Measurements from ENCODE around the gene PLCL1.
"Not testable (repeated sequence)": the region's sequence is repeated elsewhere in the genome, so short reads cannot be mapped to it uniquely, and the experiment has no call there.

PLCL1 gene

GRCh38 chr2:198004921-198005829, 200.8 kb downstream of the PLCL1 start:
- peak; percentile 63 for DNase-seq

- DNase-seq = peak; percentile 9
Observed at GRCh38 chr2:198006733-198007132, 202.3 kb downstream of the PLCL1 start.

- DNase-seq = peak; percentile 64
Observed at GRCh38 chr2:198008230-198008629, 203.8 kb downstream of the PLCL1 start.

GRCh38 chr2:198012025-198012424, 207.6 kb downstream of the PLCL1 start:
- DNase-seq = no peak

- no peak for DNase-seq
Observed at GRCh38 chr2:198016243-198016642, 211.8 kb downstream of the PLCL1 start.

GRCh38 chr2:198017068-198017467, 212.7 kb downstream of the PLCL1 start:
- DNase-seq = no peak

GRCh38 chr2:198028955-198029354, 224.6 kb downstream of the PLCL1 start:
- DNase-seq = no peak

- DNase-seq = not testable (repeated sequence)
Observed at GRCh38 chr2:198029576-198029975, 225.2 kb downstream of the PLCL1 start.

- DNase-seq = no peak
Observed at GRCh38 chr2:198033626-198034025, 229.2 kb downstream of the PLCL1 start.

GRCh38 chr2:198036029-198036879, 231.9 kb downstream of the PLCL1 start:
- no peak for DNase-seq

- DNase-seq = no peak
Observed at GRCh38 chr2:198040835-198041234, 236.4 kb downstream of the PLCL1 start.

GRCh38 chr2:198042189-198042588, 237.8 kb downstream of the PLCL1 start:
- DNase-seq = no peak

- peak; percentile 36 for DNase-seq
Observed at GRCh38 chr2:198044777-198045176, 240.4 kb downstream of the PLCL1 start.

GRCh38 chr2:198045227-198045626, 240.8 kb downstream of the PLCL1 start:
- no peak for DNase-seq

GRCh38 chr2:198052741-198053140, 248.3 kb downstream of the PLCL1 start:
- no peak for DNase-seq

- DNase-seq = no peak
Observed at GRCh38 chr2:198053148-198053547, 248.8 kb downstream of the PLCL1 start.

GRCh38 chr2:198053776-198054175, 249.4 kb downstream of the PLCL1 start:
- no peak for DNase-seq

- DNase-seq = peak; percentile 37
Observed at GRCh38 chr2:198054299-198054698, 249.9 kb downstream of the PLCL1 start.

GRCh38 chr2:198055716-198056115, 251.3 kb downstream of the PLCL1 start:
- DNase-seq = no peak

- no peak for DNase-seq
Observed at GRCh38 chr2:198056836-198057235, 252.4 kb downstream of the PLCL1 start.

- DNase-seq = no peak
Observed at GRCh38 chr2:198059800-198060199, 255.4 kb downstream of the PLCL1 start.

- DNase-seq = no peak
Observed at GRCh38 chr2:198060277-198060676, 255.9 kb downstream of the PLCL1 start.

GRCh38 chr2:198062826-198063225, 258.4 kb downstream of the PLCL1 start:
- no peak for DNase-seq

GRCh38 chr2:198063242-198063641, 258.8 kb downstream of the PLCL1 start:
- no peak for DNase-seq

Data from activated CD4-positive, alpha-beta T cell treated with anti-CD3 and anti-CD28 coated beads, Interleukin-10, Interleukin-2, amounts not matched to agents 100 ng/mL and 50 ng/mL, durations not matched to agents 16 hours and 8 hours (primary cell).